ENCODE results near the gene CCDC85B. TPM values are rescaled to one million over a fixed set of nuclear protein-coding genes. Genes with fewer than 3 reads are reported as not detected.

Gene CCDC85B
- total and polyA plus RNA-seq, 2 of the 13 experiments (the other 11 are each of a cell fraction or from before 2014, with no cell fraction given), result 8.2 to 19.5 TPM

DNA sequence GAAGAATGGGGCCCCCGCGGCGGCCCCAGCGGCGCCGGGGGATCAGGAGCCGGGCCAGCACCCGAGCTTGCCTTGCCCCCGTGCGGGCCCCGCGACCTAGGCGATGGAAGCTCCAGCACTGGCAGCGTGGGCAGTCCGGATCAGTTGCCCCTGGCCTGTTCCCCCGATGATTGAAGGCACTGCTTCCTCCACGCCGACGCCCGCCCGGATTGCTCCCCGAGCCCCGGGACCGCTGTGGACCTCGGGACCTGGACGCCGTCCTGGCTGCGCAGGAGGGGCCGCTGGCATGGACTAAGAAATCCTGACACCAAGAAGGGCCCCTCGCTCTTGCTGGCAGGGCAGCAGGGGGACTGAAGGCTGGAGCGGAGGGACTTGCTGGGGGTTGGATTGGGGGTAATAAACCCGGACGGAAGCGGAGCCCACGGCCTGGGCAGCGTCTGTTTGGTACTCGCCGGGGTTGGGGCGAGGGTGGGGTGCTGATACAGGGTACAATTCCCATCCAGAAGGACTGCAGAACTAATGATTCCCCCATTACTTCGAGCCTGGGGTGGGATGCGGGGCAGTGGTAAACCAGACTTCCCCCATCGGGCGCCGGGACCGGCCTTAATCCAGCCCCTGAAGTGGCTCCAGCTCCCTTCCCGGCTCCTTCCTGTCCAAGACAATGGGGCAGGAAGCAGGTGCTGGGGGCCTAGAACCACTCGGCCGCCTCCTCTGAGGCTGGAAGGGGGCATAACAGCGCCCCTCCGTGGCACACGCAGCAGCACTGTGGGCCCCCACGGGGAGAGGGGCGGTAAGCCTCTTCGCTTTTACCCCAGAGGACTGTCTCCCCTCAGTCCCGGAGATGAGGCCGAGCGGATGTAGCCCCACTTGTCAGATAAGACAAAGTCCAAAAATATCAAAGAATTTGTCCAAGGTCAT is 1.0 kb downstream of the CCDC85B start (continued):
- TF ChIP-seq, protein P1, sequence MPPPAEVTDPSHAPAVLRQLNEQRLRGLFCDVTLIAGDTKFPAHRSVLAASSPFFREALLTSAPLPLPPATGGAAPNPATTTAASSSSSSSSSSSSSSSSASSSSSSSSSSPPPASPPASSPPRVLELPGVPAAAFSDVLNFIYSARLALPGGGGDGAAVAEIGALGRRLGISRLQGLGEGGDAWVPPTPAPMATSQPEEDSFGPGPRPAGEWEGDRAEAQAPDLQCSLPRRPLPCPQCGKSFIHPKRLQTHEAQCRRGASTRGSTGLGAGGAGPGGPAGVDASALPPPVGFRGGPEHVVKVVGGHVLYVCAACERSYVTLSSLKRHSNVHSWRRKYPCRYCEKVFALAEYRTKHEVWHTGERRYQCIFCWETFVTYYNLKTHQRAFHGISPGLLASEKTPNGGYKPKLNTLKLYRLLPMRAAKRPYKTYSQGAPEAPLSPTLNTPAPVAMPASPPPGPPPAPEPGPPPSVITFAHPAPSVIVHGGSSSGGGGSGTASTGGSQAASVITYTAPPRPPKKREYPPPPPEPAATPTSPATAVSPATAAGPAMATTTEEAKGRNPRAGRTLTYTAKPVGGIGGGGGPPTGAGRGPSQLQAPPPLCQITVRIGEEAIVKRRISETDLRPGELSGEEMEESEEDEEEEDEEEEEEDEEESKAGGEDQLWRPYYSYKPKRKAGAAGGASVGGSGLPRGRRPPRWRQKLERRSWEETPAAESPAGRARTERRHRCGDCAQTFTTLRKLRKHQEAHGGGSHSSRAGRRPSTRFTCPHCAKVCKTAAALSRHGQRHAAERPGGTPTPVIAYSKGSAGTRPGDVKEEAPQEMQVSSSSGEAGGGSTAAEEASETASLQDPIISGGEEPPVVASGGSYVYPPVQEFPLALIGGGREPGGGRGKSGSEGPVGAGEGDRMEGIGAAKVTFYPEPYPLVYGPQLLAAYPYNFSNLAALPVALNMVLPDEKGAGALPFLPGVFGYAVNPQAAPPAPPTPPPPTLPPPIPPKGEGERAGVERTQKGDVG (CRISPR knock-in tag; IDR thresholded peaks at IDR 0.05; ENCODE audit: borderline replicate concordance), result no peak
- TF ChIP-seq NFE2L1 (CRISPR knock-in tag; IDR thresholded peaks at IDR 0.05; ENCODE audit: borderline replicate concordance) (no peak), BHLHE40 (IDR thresholded peaks at IDR 0.05; ENCODE audit: low read length) (no peak), ZNF572 (CRISPR knock-in tag; IDR thresholded peaks at IDR 0.05) (peak; percentile 37; the same call in 1 of the 2 replicates), ZFP41 (CRISPR knock-in tag; IDR thresholded peaks at IDR 0.05; ENCODE audit: borderline replicate concordance) (no peak), ATAD3A (CRISPR knock-in tag; IDR thresholded peaks at IDR 0.05) (no peak), HDAC2 (CRISPR knock-in tag; IDR thresholded peaks at IDR 0.05) (peak; percentile 45; the same call in 1 of the 2 replicates), TSC22D2 (CRISPR knock-in tag; IDR thresholded peaks at IDR 0.05; ENCODE audit: borderline replicate concordance) (no peak), ZNF484 (CRISPR knock-in tag; IDR thresholded peaks at IDR 0.05; ENCODE audit: borderline replicate concordance, low read depth) (no peak), AHR (CRISPR knock-in tag; IDR thresholded peaks at IDR 0.05) (no peak)
- TF ChIP-seq, protein P2, sequence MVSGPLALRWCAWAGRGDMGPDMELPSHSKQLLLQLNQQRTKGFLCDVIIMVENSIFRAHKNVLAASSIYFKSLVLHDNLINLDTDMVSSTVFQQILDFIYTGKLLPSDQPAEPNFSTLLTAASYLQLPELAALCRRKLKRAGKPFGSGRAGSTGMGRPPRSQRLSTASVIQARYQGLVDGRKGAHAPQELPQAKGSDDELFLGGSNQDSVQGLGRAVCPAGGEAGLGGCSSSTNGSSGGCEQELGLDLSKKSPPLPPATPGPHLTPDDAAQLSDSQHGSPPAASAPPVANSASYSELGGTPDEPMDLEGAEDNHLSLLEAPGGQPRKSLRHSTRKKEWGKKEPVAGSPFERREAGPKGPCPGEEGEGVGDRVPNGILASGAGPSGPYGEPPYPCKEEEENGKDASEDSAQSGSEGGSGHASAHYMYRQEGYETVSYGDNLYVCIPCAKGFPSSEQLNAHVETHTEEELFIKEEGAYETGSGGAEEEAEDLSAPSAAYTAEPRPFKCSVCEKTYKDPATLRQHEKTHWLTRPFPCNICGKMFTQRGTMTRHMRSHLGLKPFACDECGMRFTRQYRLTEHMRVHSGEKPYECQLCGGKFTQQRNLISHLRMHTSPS (CRISPR knock-in tag; IDR thresholded peaks at IDR 0.05; ENCODE audit: low read depth), result peak; percentile 69
- TF ChIP-seq, protein P3, sequence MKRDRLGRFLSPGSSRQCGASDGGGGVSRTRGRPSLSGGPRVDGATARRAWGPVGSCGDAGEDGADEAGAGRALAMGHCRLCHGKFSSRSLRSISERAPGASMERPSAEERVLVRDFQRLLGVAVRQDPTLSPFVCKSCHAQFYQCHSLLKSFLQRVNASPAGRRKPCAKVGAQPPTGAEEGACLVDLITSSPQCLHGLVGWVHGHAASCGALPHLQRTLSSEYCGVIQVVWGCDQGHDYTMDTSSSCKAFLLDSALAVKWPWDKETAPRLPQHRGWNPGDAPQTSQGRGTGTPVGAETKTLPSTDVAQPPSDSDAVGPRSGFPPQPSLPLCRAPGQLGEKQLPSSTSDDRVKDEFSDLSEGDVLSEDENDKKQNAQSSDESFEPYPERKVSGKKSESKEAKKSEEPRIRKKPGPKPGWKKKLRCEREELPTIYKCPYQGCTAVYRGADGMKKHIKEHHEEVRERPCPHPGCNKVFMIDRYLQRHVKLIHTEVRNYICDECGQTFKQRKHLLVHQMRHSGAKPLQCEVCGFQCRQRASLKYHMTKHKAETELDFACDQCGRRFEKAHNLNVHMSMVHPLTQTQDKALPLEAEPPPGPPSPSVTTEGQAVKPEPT (CRISPR knock-in tag; IDR thresholded peaks at IDR 0.05; ENCODE audit: low read depth), result no peak

All from HepG2 (cell line).